GM13976 (cell line): ENCODE results near the gene RAB11FIP4.
"Not testable (repeated sequence)": the region's sequence is repeated elsewhere in the genome, so short reads cannot be mapped to it uniquely, and the experiment has no call there.

ENCODE experiments used
- DNase-seq: peaks from one replicate; pipeline ENCODE4 v3.0.0; 2012; ENCODE audit warnings: low spot score
- CTCF ChIP-seq: IDR thresholded peaks from 2 replicates; pipeline ENCODE4 v1.5.1; 2012; ENCODE audit warnings: borderline replicate concordance, mild to moderate bottlenecking; ENCODE audit not compliant: insufficient read depth; ENCODE audit errors: extremely low read depth, missing control alignments, control extremely low read depth
- in situ Hi-C: fragments of 300-500 bp; cut with MboI; formaldehyde crosslinking; loops from one replicate; pipeline ENCODE4 v1.12.0; 2022; ENCODE audit warnings: low sequenced_read_pairs, mixed read lengths, inconsistent platforms; ENCODE audit not compliant: unreplicated experiment

RAB11FIP4 gene

GRCh38 chr17:31391496-31391949, at the start of gene RAB11FIP4:
TSS of gene RAB11FIP4 (plus strand) at chr17:31391675. CDS start at chr17:31391853, 178 bp downstream.
- in situ Hi-C loops, result no loop called here
- DNase-seq, result peak; percentile 58
- TF ChIP-seq CTCF, result no peak

GRCh38 chr17:31345191-31345747, 46.2 kb upstream of the RAB11FIP4 start:
- in situ Hi-C loops, DNase-seq: not testable (repeated sequence)

GRCh38 chr17:31349454-31349853, 42.0 kb upstream of the RAB11FIP4 start:
- no peak for DNase-seq
- in situ Hi-C loops, result no loop called here
- TF ChIP-seq CTCF, result no peak

- in situ Hi-C loops, result loop anchor here (25.0 kb wide), 1 partner anchor 344 kb away; no protein-coding TSS in a partner anchor
- TF ChIP-seq CTCF, result no peak
Measured at GRCh38 chr17:31355935-31356334, 35.5 kb upstream of the RAB11FIP4 start.

GRCh38 chr17:31357091-31357490, 34.4 kb upstream of the RAB11FIP4 start:
- in situ Hi-C loops, result loop anchor here (25.0 kb wide), 1 partner anchor 345 kb away; no protein-coding TSS in a partner anchor
- DNase-seq, result no peak
- no peak for TF ChIP-seq CTCF

More at GRCh38 chr17:31355935-31356334, 35.5 kb upstream of the RAB11FIP4 start:
- no peak for DNase-seq

- TF ChIP-seq CTCF, result no peak
- no peak for DNase-seq
- in situ Hi-C loops, result loop anchor here (25.0 kb wide), 1 partner anchor 346 kb away; no protein-coding TSS in a partner anchor
Measured at GRCh38 chr17:31357839-31358394, 33.6 kb upstream of the RAB11FIP4 start.

- no peak for TF ChIP-seq CTCF
- DNase-seq, result no peak
- in situ Hi-C loops, result loop anchor here (25.0 kb wide), 1 partner anchor 352 kb away; no protein-coding TSS in a partner anchor
Measured at GRCh38 chr17:31364012-31364411, 27.5 kb upstream of the RAB11FIP4 start.
